Glomerular endothelial cell (primary cell): ENCODE data around the gene IL13RA1. TPM values are rescaled to one million over a fixed set of nuclear protein-coding genes. Genes with fewer than 3 reads are reported as not detected.
"Not testable (repeated sequence)": the region's sequence is repeated elsewhere in the genome, so short reads cannot be mapped to it uniquely, and the experiment has no call there.

Source experiments
- DNase-seq: peaks from one replicate; pipeline ENCODE4 v3.0.0-alpha.2; 2011; ENCODE audit warnings: low read depth, low spot score; ENCODE audit errors: extremely low read depth
- total RNA-seq: library from RNA; depleted of rRNA; stranded (reverse); fragments of >200 nt; gene quantifications from 2 replicates; pipeline ENCODE4 v1.2.3, GENCODE V29; 2015

The IL13RA1 gene
- total RNA-seq: 69.4 and 78.1 TPM in 2 replicates

- no peak for DNase-seq
These were observed at the start of gene IL13RA1 for GRCh38 chrX:118726887-118727685. IL13RA1 (plus strand) TSS chrX:118727606; CDS start chrX:118727639, 33 bp downstream.

- DNase-seq: no peak
These were observed 48.1 kb upstream of the IL13RA1 start for GRCh38 chrX:118679290-118679689.

- no peak for DNase-seq
These were observed 45.0 kb upstream of the IL13RA1 start for GRCh38 chrX:118682258-118683014.

GRCh38 chrX:118685393-118685792 is 42.0 kb upstream of the IL13RA1 start:
- DNase-seq: no peak

- DNase-seq: no peak
These were observed 38.5 kb upstream of the IL13RA1 start for GRCh38 chrX:118688935-118689334.

- DNase-seq: no peak
These were observed 33.6 kb upstream of the IL13RA1 start for GRCh38 chrX:118693843-118694242.

GRCh38 chrX:118694638-118695037 is 32.8 kb upstream of the IL13RA1 start:
- DNase-seq: no peak

- no peak for DNase-seq
These were observed 28.8 kb upstream of the IL13RA1 start for GRCh38 chrX:118698516-118699170.

GRCh38 chrX:118702741-118703140 is 24.7 kb upstream of the IL13RA1 start:
- DNase-seq: no peak

- DNase-seq: no peak
These were observed 20.7 kb upstream of the IL13RA1 start for GRCh38 chrX:118706681-118707080.

- DNase-seq: no peak
These were observed 12.9 kb upstream of the IL13RA1 start for GRCh38 chrX:118714521-118714920.

- DNase-seq: not testable (repeated sequence)
These were observed 11.5 kb upstream of the IL13RA1 start for GRCh38 chrX:118715917-118716316.

GRCh38 chrX:118716833-118717232 is 10.6 kb upstream of the IL13RA1 start:
- not testable (repeated sequence) for DNase-seq

GRCh38 chrX:118717678-118718391 is 9.6 kb upstream of the IL13RA1 start:
- no peak for DNase-seq

GRCh38 chrX:118718737-118719136 is 8.7 kb upstream of the IL13RA1 start:
- no peak for DNase-seq

GRCh38 chrX:118720058-118720707 is 7.2 kb upstream of the IL13RA1 start:
- no peak for DNase-seq

GRCh38 chrX:118723376-118723775 is 4.0 kb upstream of the IL13RA1 start:
- DNase-seq: no peak

- no peak for DNase-seq
These were observed 3.0 kb upstream of the IL13RA1 start for GRCh38 chrX:118724365-118724764.

- DNase-seq: no peak
These were observed 2.6 kb upstream of the IL13RA1 start for GRCh38 chrX:118724775-118725174.

- DNase-seq: no peak
These were observed 1.0 kb upstream of the IL13RA1 start for GRCh38 chrX:118726396-118726795.
